H1 (cell line): ENCODE measurements around the gene ATP2A3. TPM values are rescaled to one million over a fixed set of nuclear protein-coding genes. Genes with fewer than 3 reads are reported as not detected.

Experiments
- CTCF ChIA-PET: fragments of 300-600 bp; sonication (Branson Sonifier 250); formaldehyde crosslinking; loops from one replicate; lab custom pipeline; 2021; ENCODE audit not compliant: partially characterized antibody; lab: Charles Lee
- POLR2A ChIA-PET: fragments of 300-600 bp; sonication (Branson Sonifier 250); formaldehyde crosslinking; loops from one replicate; lab custom pipeline; 2021; ENCODE audit warnings: inconsistent platforms; ENCODE audit not compliant: partially characterized antibody; lab: Charles Lee
- DNase-seq, 2 experiments: peaks; one replicate each; pipeline versions ENCODE4 v3.0.0 to v3.0.0-alpha.2; 2010 to 2022; ENCODE audit warnings: low spot score in 2 of 2, low read depth in 1 of 2, mixed read lengths in 1 of 2
- FAIRE-seq: peaks from 2 replicates; lab custom pipeline; 2011; peaks lifted over from hg19 to GRCh38; lab: Jason Lieb, UNC
- H2AFZ ChIP-seq: 2 replicates; pipeline ENCODE4 v1.8.1; 2012; ENCODE audit warnings: low read length, inconsistent platforms
- H2AK5ac ChIP-seq: 2 replicates; pipeline ENCODE4 v1.6.1; 2013; ENCODE audit warnings: low read depth, low read length
- H2BK120ac ChIP-seq: replicated peaks from 2 replicates; pipeline ENCODE3; 2013; ENCODE audit warnings: low read depth, low read length, inconsistent platforms
- H2BK12ac ChIP-seq: 2 replicates; pipeline ENCODE4 v1.6.1; 2013; ENCODE audit warnings: low read depth, low read length
- H2BK15ac ChIP-seq: 2 replicates; pipeline ENCODE4 v1.6.1; 2013; ENCODE audit warnings: low read length
- H2BK20ac ChIP-seq: 2 replicates; pipeline ENCODE4 v1.6.1; 2013; ENCODE audit warnings: low read length
- H2BK5ac ChIP-seq: 2 replicates; pipeline ENCODE4 v1.6.1; 2013; ENCODE audit warnings: low read depth, low read length
- H3K14ac ChIP-seq: 2 replicates; pipeline ENCODE4 v1.6.1; 2013; ENCODE audit warnings: inconsistent platforms; ENCODE audit not compliant: insufficient read length
- H3K18ac ChIP-seq: 2 replicates; pipeline ENCODE4 v1.6.1; 2013; ENCODE audit warnings: low read length; ENCODE audit errors: extremely low read depth
- H3K23ac ChIP-seq: 2 replicates; pipeline ENCODE4 v1.6.1; 2013; ENCODE audit warnings: inconsistent platforms; ENCODE audit not compliant: insufficient read length
- H3K23me2 ChIP-seq: 2 replicates; pipeline ENCODE4 v1.6.1; 2013; ENCODE audit warnings: low read depth, low read length
- H3K27ac ChIP-seq: 2 replicates; pipeline ENCODE4 v1.6.1; 2011; ENCODE audit warnings: low read depth, low read length, inconsistent platforms
- H3K27me3 ChIP-seq, 4 experiments: replicated peaks in 1 of 4; 1 replicate in 1 of 4; 2 replicates in 3 of 4; pipeline versions ENCODE4 v1.6.1 to v1.8.1; 2011 to 2013; ENCODE audit warnings: low read length in 3 of 4, mild to moderate bottlenecking in 3 of 4, inconsistent platforms in 2 of 4, mixed read lengths in 2 of 4, moderate library complexity in 1 of 4; ENCODE audit not compliant: control insufficient read depth in 3 of 4, insufficient read depth in 3 of 4; ENCODE audit errors: extremely low read depth in 1 of 4
- H3K36me3 ChIP-seq, 4 experiments: 2 replicates each; pipeline versions ENCODE4 v1.6.1 to v1.8.1; 2011 to 2013; ENCODE audit warnings: mild to moderate bottlenecking in 4 of 4, low read length in 3 of 4, moderate library complexity in 2 of 4, control low read depth in 1 of 4, inconsistent platforms in 1 of 4; ENCODE audit not compliant: insufficient read depth in 4 of 4, control insufficient read depth in 2 of 4
- H3K4ac ChIP-seq: replicated peaks from 2 replicates; pipeline ENCODE3; 2013; ENCODE audit warnings: low read length, low read depth, mixed read lengths, inconsistent platforms; ENCODE audit not compliant: insufficient read length
- H3K4me1 ChIP-seq, 4 experiments: replicated peaks in 1 of 4; 1 replicate in 1 of 4; 2 replicates in 3 of 4; pipeline versions ENCODE4 v1.6.1 to v1.8.1; 2011 to 2013; ENCODE audit warnings: low read length in 3 of 4, inconsistent platforms in 2 of 4, mixed read lengths in 1 of 4; ENCODE audit not compliant: insufficient read depth in 4 of 4, control insufficient read depth in 3 of 4
- H3K4me2 ChIP-seq, 2 experiments: 2 replicates each; pipeline versions ENCODE4 v1.6.1 to v1.8.1; 2011 to 2013; ENCODE audit warnings: low read depth in 2 of 2, low read length in 2 of 2, control low read depth in 1 of 2, inconsistent platforms in 1 of 2, mild to moderate bottlenecking in 1 of 2; ENCODE audit not compliant: insufficient read depth in 1 of 2
- H3K4me3 ChIP-seq, 4 experiments: fragments of 200-600, 300-600 bp in 1 of 4; sonication (generic), shearing (Covaris generic), sonication (Bioruptor Twin) in 1 of 4; 2 replicates each; pipeline versions ENCODE4 v1.5.1 to v1.8.1; 2011 to 2016; ENCODE audit warnings: low read length in 4 of 4, low read depth in 3 of 4, control low read depth in 2 of 4, inconsistent platforms in 2 of 4, mild to moderate bottlenecking in 2 of 4, mixed read lengths in 1 of 4, moderate library complexity in 1 of 4; ENCODE audit not compliant: insufficient read depth in 2 of 4; ENCODE audit errors: extremely low read depth in 1 of 4
- H3K56ac ChIP-seq: replicated peaks from 2 replicates; pipeline ENCODE3; 2013; ENCODE audit warnings: low read depth, mild to moderate bottlenecking, mixed read lengths, low read length, inconsistent platforms; ENCODE audit not compliant: insufficient read length
- H3K79me1 ChIP-seq: 2 replicates; pipeline ENCODE4 v1.6.1; 2013; ENCODE audit warnings: low read depth, low read length, control low read depth
- H3K79me2 ChIP-seq, 2 experiments: 2 replicates each; pipeline versions ENCODE4 v1.6.1 to v1.8.1; 2012 to 2013; ENCODE audit warnings: low read length in 2 of 2, mild to moderate bottlenecking in 2 of 2, inconsistent platforms in 1 of 2; ENCODE audit not compliant: insufficient read depth in 2 of 2, control insufficient read depth in 1 of 2
- H3K9ac ChIP-seq, 4 experiments: replicated peaks in 1 of 4; 1 replicate in 1 of 4; 2 replicates in 3 of 4; pipeline versions ENCODE4 v1.6.1 to v1.8.1; 2011 to 2013; ENCODE audit warnings: low read depth in 3 of 4, low read length in 3 of 4, control low read depth in 2 of 4, mild to moderate bottlenecking in 2 of 4, moderate library complexity in 2 of 4, inconsistent platforms in 1 of 4; ENCODE audit errors: extremely low read depth in 1 of 4
- H3K9me3 ChIP-seq, 2 experiments: 2 replicates each; pipeline versions ENCODE4 v1.6.1 to v1.8.1; 2012 to 2013; ENCODE audit warnings: mild to moderate bottlenecking in 2 of 2, moderate library complexity in 2 of 2, control low read depth in 1 of 2, inconsistent platforms in 1 of 2, low read depth in 1 of 2, low read length in 1 of 2, mixed read lengths in 1 of 2; ENCODE audit not compliant: insufficient read depth in 2 of 2
- H4K20me1 ChIP-seq, 2 experiments: replicated peaks in 1 of 2; 2 replicates each; pipeline versions ENCODE3 to v1.8.1; 2011 to 2013; ENCODE audit warnings: inconsistent platforms in 2 of 2, low read length in 2 of 2, mild to moderate bottlenecking in 1 of 2; ENCODE audit not compliant: insufficient read depth in 2 of 2, control insufficient read depth in 1 of 2
- H4K5ac ChIP-seq: 2 replicates; pipeline ENCODE4 v1.6.1; 2013; ENCODE audit warnings: low read length, low read depth, mixed read lengths, inconsistent platforms; ENCODE audit not compliant: insufficient read length
- H4K8ac ChIP-seq: 2 replicates; pipeline ENCODE4 v1.8.0; 2013; ENCODE audit warnings: mild to moderate bottlenecking, moderate library complexity, low read length, inconsistent platforms; ENCODE audit not compliant: insufficient read depth; ENCODE audit errors: extremely low read depth
- H4K91ac ChIP-seq: replicated peaks from 2 replicates; pipeline ENCODE3; 2013; ENCODE audit warnings: low read length, mixed read lengths, inconsistent platforms; ENCODE audit not compliant: insufficient read length
- POLR2A ChIP-seq, 2 experiments: IDR thresholded peaks; 1 replicate in 1 of 2; 2 replicates in 1 of 2; pipeline ENCODE4 v1.6.1; 2011; ENCODE audit warnings: low read depth in 2 of 2, low read length in 2 of 2, mild to moderate bottlenecking in 2 of 2; ENCODE audit errors: control extremely low read depth in 1 of 2
- WGBS, 2 experiments: shearing (Covaris generic) in 1 of 2; methylation state at CpG; one replicate each; pipeline versions ENCODE4 v1.1.6 to v1.1.7; 2013 to 2015; ENCODE audit warnings: low lambda C conversion rate in 2 of 2, mixed read lengths in 2 of 2, inconsistent platforms in 1 of 2, low coverage in 1 of 2, missing lambda C conversion rate in 1 of 2; ENCODE audit not compliant: insufficient replicate concordance in 2 of 2, insufficient coverage in 1 of 2, insufficient read length in 1 of 2; ENCODE audit errors: extremely low coverage in 1 of 2, missing lambda C conversion rate in 1 of 2; 5-methylcytosine and 5-hydroxymethylcytosine counted together
- polyA plus RNA-seq, 7 experiments: library from polyadenylated mRNA; depleted of rRNA in 3 of 7; stranded (reverse) in 5 of 7; unstranded in 2 of 7; fragments of >200 nt in 5 of 7; fragments of 200-250 nt in 2 of 7; gene quantifications; 1 replicate in 5 of 7; 2 replicates in 1 of 7; 4 replicates in 1 of 7; pipeline versions ENCODE4 v1.2.1 to v1.2.3, GENCODE V29; 2011 to 2013; ENCODE audit warnings: missing spikeins in 2 of 7, mixed read lengths in 2 of 7
- total RNA-seq: library from RNA; stranded (reverse); fragmentation: NEBNext Ultra II Directional; extraction: Animal tissue kit (Norgen Biotek cat#: 25700); gene quantifications from 2 replicates; pipeline ENCODE4 v1.2.1, GENCODE V29; 2021

ATP2A3 gene
- total and polyA plus RNA-seq, 2 of the 8 experiments (the other 6 are each of a cell fraction or from before 2014, with no cell fraction given), result 18.4 to 32.5 TPM

DNA sequence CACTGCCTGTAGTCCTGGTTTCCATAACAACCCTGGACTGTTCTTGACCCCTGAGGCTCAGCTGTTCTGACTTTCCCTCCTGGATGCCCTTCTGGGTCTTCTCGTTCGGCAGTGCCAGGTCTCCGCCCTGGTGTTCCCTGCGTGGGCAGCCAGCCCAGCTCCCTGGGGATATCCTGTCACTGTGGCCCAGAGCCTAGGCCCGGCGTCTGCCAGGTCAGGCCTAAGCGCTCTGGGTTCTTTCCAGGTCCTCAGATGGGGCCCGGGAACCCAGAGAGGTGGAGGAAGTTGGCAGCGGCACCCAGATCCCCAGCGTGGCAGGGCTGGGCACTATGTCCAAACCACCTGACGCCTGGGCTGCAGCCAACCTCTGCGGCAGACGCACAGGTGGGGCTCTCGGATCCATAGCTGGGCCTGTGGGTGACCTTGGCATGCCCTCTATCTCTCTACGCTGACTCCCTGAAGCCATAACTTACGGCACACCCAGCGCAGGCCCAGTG lies 12.5 kb upstream of the ATP2A3 start:
- peak overlapping the region; percentile 90; the same call in 1 of the 2 replicates for H2BK12ac ChIP-seq
- 88% methylated on average over 17 of the region's 17 CpGs; no CpG with 5 or more reads in 1 of the 2 experiments for WGBS, 2 experiments
- H2AFZ ChIP-seq, result no peak overlapping the region
- no peak overlapping the region; a peak in 1 of 8 replicates for H3K4me3 ChIP-seq
- no peak overlapping the region for H3K27ac ChIP-seq
- H2AK5ac ChIP-seq, result no peak overlapping the region
- no peak overlapping the region for H3K18ac ChIP-seq
- no peak for FAIRE-seq
- H3K36me3 ChIP-seq, result no peaks in the 10 kb centered on the region
- no peak overlapping the region for H2BK20ac ChIP-seq
- POLR2A ChIA-PET, result interaction anchor here (1.5 kb wide), 1 partner anchor 12 kb away, joined by 4 read pairs; no protein-coding TSS in a partner anchor
- no peak overlapping the region for H3K23ac ChIP-seq
- H3K4me2 ChIP-seq, result peak overlapping the region in 1 of 2 experiments; percentile 27; a peak in 1 of 4 replicates
- CTCF ChIA-PET, result interaction anchor here (0.8 to 1.1 kb wide), 3 partner anchors 11 to 42 kb away, joined by 3 to 4 read pairs (median 4); no protein-coding TSS in a partner anchor
- no peaks in the 10 kb centered on the region for H3K23me2 ChIP-seq
- no peak overlapping the region for H4K5ac ChIP-seq
- H3K4me1 ChIP-seq, result peaks cover 2 to 35% (median 17%) of the 10 kb centered on the region in 4 experiments
- no peak overlapping the region for H4K91ac ChIP-seq
- no peaks in the 10 kb centered on the region for H3K79me1 ChIP-seq
- H3K9ac ChIP-seq, result no peak overlapping the region
- no peaks in the 10 kb centered on the region; a peak in 1 of 7 replicates for H3K27me3 ChIP-seq
- H3K4ac ChIP-seq, result no peak overlapping the region
- no peak overlapping the region for H2BK120ac ChIP-seq
- H2BK5ac ChIP-seq, result 0 out of 2 replicates have a peak overlapping the region, but pooled peaks have one; percentile 40
- no peak overlapping the region for H3K56ac ChIP-seq
- H3K79me2 ChIP-seq, result no peaks in the 10 kb centered on the region
- no peak overlapping the region for H2BK15ac ChIP-seq
- no peaks in the 10 kb centered on the region for H4K20me1 ChIP-seq
- H4K8ac ChIP-seq, result 0 out of 2 replicates have a peak overlapping the region, but pooled peaks have one; percentile 11
- H3K14ac ChIP-seq, result no peak overlapping the region
- DNase-seq, result no peak
- peaks cover 6 to 7% of the 10 kb centered on the region in 2 experiments; a peak in 2 of 4 replicates for H3K9me3 ChIP-seq
- TF ChIP-seq POLR2A (IDR thresholded peaks at IDR 0.05; ENCODE audit: control extremely low read depth in 1 of 2, low read depth in 2 of 2, low read length in 2 of 2), result no peak
